DLD1 (cell line): ENCODE measurements around the gene MUC13.

Experiments
- in situ Hi-C: cut with HindIII; loops from 2 replicates; pipeline ENCODE4 v1.10.0; 2017; ENCODE audit warnings: low sequenced_read_pairs

MUC13 gene

DNA sequence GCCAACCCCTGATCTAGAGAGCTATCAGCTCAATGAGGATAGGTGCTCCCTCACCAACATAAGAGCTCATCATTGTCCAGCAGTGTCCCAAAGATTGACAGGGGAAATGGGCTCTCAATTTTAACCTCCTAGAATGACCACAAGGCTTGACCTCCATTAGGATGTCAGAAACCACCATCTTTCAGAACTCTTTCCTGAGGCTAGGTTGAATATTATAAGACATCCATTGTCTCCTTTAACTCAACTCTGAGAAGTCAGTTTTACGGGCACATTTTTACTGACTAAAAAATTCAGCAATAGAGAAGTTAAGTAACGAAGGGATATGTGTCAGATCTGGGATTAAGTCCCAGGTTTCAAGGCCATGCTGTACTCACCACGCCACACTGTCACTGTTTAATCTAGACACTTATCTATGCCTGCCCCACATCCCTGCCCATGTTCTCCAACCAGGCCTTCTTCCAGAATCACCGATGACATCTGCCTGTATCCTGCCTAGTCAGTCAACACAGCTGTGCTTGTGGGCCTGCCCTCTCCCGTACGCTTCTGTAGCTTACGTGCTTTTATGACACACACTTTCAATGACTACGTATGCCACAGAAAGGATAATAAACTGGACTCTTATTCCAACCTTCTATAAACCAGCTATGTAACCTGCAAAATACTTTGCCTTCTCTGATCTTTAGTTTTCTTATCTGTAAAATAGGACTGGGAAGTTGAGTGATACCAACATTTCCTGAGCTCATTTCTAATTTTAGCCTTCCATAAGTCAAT lies 17.1 kb upstream of the MUC13 start:
- in situ Hi-C loops = no loop called here

DNA sequence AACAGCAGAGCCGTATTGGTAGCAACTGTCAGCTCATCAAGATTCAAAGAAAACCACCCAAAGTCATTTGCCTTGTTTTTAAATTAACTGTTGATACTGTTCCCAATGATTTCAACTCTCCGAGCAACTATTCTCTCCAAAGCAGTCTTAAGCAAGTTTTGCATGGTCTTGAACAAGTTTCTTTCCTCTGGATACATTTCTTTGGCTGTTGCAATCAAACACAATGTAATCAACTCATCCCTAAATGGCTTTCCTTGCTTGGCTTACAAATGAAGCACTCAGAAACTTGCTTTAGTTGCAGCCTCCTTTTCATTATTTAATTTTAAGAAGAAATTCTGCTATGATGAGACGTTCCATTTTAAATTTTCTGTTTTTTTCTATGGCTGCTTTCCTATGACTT lies 15.5 kb upstream of the MUC13 start:
- in situ Hi-C loops = no loop called here

DNA sequence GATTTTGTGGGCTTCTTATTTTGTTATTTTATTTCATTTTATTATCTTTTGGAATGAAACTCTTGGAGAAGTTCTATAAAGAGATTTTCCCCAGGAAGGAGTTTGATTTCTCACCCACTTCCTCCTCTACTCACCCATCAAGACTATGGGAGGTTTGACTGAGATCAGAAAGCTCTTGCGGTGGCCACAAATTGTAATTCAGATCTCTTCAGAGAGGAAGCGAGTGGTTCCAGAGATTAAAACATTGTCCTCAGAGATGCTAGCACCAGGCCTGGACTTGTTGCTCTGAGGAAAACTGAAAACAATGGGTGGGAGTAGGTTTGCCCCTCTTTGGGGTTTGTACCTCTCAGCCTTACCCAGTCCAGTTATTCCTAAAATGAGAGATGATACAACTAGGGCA lies 8.1 kb upstream of the MUC13 start:
- in situ Hi-C loops = no loop called here

DNA sequence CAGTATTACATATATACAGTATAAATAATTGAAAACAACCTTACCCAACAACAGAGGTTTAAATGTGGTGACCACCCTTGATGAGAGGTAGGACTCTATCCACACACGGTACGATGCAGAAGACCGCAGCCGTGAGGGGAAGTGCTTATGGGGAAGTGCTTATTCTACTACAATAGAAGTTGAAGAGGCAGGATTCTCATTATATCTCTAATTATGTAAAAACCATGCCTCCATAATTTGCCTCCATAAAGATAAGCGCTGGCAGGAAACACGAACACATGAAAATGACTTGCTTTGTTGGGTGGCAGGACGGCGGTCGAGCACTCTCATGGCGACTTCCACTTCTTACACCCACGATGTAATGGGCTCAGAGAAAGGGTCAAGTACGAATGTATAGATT lies 7.2 kb upstream of the MUC13 start:
- in situ Hi-C loops = no loop called here

DNA sequence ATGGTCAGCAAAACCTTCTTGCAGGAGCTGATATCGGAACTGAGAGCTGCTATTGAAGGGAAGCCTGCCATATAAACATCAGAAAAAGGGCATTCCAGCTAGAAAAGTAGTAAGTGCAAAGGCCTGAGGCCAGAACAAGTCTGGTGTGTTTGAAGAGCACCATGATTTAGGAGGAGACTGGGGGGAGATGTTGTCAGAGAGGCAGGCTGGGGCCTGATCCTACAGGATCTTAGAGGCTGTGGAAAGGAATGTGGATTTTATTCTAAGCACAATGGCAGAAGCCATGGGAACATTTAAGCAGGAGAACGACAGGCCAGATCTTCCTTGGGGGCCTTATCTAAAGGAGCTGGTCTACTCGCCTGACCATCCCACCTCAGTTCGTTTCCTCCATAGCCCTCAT lies 5.1 kb upstream of the MUC13 start:
- in situ Hi-C loops = loop anchor here (10.0 kb wide), 3 partner anchors 305 to 615 kb away; no protein-coding TSS in a partner anchor

DNA sequence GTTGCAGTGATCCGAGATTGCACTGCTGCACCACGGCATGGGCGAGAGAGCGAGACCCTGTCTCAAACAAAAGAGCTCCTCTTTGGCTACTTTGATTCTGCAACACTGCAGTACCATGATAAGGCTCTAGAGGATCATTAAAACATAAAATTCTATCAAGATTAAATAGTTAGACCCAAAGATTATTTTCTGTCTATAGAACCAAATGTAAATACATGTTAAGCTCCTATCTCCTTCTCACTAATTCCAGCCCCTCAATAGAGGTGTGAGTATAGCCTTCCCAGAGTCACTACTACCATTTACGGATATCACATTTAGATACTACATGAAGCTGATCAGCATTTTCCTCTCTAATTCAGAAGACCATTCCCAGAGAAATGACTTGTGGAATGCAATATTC lies 4.3 kb upstream of the MUC13 start:
- in situ Hi-C loops = loop anchor here (10.0 kb wide), 3 partner anchors 306 to 616 kb away; no protein-coding TSS in a partner anchor

DNA sequence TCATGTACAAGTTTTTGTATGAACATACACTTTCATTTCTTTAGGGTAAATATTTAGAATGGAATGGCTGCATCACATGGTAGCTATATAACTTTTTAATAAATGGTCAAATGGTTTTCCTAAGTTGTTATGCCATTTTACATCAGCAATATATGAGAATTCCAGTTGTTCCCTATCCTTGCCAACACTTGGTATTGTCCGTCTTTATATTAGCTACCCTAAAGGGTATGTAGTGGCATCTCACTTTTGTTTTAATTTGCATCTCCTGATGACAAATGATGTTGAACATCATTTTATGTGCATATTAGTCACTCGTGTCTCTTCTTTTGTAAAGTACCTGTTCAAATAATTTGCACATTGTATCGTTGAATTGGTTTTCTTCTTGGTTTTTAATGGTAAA lies 2.5 kb upstream of the MUC13 start:
- in situ Hi-C loops = loop anchor here (10.0 kb wide), 3 partner anchors 308 to 618 kb away; no protein-coding TSS in a partner anchor

DNA sequence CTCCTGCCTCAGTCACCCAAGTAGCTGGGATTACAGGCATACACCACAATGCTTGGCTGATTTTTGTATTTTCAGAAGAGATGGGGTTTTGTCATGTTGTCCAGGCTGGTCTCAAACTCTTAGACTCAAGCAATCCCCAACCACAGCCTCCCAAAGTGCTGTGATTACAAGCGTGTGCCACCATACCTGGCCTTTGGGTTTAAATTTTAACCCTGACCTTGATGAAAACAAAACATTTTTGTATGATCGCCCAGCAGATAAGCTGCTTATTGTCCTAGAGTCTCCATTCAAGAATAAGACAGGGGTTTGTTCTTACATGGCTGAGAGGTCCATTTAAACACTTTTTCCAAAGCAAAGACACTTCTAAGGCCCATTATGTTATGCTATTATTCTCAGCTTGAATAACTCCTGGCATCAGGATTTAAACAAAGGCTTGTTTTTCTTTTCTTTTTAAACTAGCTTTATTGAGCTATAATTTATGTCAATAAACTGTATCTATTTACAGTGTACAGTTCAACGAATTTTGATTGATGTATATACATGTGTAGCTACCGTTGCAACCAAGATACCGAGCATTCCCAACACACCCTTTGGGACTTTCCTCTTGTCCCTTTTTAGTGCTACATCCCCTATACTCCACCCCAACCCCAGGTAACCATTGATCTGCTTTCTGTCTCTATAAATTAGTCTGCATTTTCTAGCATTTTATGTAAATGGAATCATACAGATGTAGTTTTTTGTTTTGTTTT lies 1.4 kb upstream of the MUC13 start:
- in situ Hi-C loops = loop anchor here (10.0 kb wide), 3 partner anchors 309 to 619 kb away; no protein-coding TSS in a partner anchor

DNA sequence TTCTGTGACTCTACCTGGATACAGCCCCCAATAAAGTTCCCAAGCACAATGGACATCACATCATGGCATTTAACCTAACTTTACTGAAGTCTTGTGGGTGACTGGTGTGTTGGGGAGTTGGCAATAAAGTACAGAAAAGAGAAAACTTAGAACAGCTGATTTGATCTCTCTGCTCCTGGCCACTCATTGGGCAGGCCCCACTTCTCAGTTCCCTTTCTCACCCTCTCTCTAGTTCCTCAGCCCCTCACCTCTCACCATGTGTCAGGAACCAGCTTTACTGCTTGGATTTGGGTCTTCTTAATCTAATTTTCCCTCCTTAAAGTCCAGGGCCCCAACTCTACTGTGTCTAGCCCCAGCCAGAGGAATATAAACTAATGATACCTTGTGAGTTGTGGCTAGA lies 713 bp upstream of the MUC13 start:
- in situ Hi-C loops = loop anchor here (10.0 kb wide), 3 partner anchors 310 to 620 kb away; no protein-coding TSS in a partner anchor

DNA sequence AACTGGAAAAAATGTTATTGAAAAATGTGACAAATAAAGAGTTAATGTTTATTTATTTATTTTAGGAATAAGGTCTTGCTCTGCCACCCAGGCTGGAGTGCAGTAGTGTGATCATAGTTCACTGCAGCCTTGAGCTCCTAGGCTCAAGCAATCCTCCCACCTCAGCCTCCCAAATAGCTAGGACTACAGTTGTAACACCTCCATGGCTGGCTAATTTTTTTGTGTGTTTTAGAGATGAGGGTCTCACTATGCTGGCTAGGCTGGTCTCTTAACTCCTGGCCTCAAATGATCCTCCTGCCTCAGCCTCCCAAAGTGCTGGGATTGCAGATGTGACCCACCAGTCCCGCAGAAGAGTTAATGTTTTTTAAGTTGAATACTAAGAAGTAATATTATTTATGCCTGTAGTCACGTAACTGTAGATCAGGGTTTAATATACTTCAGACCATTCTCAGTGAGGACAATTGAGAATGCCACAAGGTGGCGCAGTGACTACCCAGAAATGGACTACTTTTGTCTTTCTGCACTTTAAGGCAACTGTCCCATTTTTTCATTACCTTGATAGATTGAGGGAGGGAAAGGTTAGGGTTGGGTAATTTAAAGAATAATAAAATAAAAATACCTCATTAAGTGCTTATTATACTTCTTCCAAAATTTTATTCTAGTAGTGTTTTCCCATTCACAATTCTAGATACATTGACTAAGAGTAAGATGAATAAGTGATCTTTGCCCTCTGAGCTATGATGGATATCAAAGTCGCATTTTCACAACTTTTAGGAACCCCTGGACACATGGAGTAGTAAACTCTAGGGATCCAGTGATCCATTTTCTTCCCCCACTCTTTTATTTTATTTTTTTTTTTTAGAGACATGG lies 6.0 kb downstream of the MUC13 start:
- in situ Hi-C loops = no loop called here

DNA sequence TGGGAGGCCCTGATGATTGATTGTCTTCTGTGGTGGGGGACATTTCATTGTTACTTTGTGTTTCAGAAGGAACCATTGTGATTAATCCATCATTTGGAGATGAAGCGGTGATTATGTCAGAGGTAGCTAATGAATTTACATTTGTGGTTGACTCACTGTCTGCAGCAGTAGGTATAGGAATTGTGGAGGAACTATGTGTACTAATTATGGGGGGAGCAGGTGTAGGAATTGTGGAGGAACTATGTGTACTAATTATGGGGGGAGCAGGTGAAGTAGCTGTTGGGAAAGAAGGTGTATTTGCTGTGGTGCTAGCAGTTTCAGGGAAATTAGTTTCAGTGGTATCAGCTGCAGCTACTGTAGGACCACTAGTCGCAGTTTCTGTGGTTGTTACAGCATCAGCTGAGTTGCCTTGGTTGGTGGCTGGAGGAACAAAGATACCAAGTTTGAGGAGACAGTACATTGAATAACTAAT lies 6.9 kb downstream of the MUC13 start:
- in situ Hi-C loops = no loop called here

DNA sequence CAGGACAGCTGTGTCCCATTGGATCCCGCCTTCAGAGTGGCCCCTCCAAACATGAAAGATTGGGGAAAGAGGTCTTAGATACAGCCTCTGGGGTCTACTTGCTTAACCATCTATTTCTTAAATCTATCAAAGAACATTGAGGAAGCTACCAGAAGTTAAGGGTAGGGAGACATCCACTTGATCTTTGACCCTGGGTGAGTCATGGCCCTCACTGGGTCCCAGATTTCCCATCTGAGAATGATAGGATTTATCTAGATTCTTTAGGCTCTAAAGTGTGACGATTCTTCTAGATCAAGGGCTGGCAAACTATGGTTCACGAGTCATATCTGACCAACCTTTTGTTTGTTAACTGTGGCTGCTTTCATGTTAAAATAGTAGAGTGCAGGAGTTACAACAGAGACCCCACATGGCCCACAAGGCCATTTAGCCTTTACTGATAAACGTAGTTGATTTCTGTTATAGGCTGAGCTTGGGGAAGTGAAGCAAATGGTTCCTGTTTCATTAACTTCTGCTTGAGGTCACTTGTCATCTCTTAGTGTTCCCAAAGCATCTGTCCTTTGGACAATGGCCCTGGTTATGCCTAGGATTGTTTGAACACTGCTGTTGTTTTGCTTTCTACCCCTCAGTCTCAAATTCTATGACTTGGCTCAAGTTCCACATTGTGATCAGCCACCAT lies 8.0 kb downstream of the MUC13 start:
- in situ Hi-C loops = no loop called here

DNA sequence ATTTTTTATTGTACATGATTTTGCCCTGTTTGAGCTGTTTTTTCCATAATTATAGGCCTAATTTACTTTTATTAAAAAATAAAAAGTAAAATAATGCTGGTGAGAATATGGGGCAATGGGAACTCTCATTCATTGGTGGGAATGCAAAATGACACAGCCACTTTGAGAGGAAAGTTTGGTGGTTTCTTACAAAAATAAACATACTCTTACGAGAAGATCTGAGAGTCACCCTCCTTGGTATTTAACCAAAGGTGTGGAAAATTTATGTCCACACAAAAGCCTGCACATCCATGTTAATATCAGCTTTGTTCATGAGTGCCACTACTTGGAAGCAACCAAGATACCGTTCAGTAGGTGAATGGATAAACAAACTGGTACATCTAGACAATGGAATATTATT lies 9.8 kb downstream of the MUC13 start:
- in situ Hi-C loops = no loop called here

DNA sequence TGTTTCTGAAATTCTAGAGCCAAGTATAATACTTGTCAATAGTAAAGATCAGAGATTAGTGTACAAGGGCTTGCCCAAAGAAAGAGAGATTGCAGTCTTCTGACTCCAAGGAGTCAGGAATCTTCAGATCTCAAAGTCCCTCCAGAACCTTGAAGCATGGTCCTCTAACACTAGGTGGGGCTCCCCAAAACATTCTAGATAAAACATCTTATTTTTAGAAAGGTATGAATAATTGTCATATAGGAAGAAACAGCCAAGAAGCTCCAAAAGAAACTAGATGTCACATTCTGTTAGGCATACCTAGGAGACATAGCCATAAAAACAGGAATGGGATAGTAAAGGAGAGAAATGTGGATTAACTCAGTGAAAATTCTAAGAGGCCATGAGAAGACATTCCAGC lies 10.7 kb downstream of the MUC13 start:
- in situ Hi-C loops = no loop called here

DNA sequence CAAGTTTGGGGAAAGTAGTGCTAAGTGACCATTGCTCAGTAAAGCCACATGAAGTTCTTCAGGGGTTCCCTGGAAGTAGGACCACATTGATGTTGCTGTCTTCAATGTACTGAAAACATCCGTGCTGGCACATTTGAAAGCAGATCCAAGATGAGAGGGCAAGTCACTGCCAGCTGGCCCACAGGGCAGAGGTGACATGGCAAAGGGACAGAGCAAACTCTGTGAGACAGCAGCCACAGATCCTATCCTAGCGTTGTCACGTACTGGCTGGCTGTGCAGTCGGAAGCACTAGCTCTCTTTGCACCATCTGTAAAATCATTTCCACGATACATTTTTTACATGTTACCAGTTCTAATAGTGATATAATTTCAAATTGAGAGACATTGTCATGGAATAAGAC lies 13.8 kb downstream of the MUC13 start:
- in situ Hi-C loops = no loop called here

DNA sequence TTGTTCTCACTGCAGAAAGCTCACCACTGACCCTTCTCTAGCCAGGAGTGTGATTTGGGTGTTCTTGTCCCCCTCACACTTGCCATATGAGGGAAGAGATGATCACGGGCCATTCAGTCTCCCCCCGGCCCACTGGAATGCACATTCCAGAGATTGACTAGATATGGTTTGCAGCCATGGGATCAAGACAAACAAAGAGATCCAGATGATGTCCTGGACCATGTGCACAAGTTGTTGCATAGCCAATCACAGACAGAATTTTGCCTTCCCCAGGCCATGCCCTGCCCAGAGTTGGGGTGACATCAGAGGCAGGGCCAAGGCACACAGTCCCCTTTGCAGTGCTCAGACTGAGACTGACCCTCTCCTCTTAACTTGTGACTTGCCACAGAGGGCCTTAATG lies 14.8 kb downstream of the MUC13 start:
- in situ Hi-C loops = no loop called here

DNA sequence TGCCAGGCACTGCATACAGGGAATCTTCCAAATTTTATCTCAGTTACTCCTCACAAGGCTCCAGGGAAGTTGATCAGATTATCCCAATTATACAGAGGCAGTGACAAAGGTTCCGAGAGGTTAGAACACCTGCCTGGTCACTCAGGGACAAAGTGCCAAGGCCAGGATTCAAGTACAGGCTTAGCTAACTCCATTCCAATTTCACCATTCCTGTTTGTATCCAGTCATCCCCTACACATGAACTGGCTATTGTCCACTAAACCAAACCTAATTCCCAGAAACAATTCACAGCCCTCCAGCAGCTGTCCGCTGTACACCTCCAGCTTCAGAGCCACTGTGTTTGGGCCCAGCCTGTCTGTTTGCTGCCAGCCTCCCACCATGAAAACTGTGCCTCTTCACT lies 16.0 kb downstream of the MUC13 start:
- in situ Hi-C loops = no loop called here

DNA sequence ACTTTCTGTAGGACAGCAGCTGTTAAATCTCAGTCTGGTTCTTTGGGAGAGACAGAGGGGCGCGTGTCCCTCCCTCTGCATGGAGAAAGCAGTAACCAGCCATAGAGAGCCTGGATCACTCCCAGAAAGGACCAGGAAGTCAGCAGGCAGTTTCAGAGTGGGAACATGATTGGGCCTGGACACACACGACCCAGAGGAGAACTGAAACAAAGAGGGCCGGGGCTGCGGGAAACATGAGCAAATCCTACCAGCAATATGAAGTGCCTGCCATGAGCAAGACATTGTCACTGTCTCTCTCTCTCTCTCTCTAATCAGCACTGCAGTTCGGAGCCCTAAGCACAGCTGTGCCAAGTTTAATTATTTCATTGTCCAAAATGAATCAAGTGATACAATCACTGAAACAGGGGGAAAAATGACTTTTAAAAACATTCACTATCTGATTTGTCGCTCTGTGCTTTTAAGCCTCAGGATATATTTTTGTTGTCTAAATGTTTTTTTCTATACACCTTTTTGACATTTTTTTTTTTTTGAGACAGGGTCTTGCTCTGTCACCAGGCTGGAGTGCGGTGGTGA lies 17.6 kb downstream of the MUC13 start:
- in situ Hi-C loops = no loop called here

DNA sequence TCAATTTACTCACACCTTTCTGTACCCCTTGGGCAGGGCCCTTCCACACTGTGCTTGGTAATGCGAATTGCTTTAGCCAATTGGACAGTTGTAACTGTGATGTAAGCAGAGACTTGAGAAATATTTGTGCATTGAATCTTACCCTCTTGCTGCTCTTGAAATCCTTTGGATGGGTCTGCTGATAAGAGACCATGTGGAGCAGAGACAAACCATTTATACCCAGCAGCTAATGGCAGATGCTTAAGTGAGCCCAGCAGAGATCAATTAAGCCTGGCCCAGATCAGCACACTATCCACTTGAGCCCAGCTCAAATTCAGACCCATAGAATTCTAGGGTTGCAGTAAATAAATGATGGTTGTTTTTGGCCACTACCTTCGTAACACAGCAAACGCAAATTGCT lies 19.3 kb downstream of the MUC13 start:
- in situ Hi-C loops = no loop called here

DNA sequence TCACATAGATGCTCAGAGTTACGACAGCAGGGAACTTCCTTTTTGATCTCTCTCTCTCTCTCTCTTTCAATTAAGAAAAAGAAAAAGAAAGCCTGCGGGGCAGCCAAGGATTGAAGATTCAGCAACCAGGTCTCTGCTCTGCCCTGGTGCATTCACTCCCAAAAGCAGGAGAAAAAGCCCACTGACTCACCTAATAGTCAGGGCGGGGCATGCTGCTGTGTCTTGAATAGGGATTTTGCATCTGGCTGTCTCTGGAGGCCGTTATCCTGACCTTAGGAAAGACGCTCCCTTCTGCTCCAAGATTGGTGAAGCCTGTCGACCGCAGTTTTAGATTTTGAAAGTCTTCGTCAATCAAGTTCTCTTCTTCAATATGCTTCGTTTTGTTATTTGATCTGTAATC lies 26.6 kb downstream of the MUC13 start:
- in situ Hi-C loops = no loop called here
